ENCODE results near the gene NEDD4.
A peak's percentile ranks its signal among the peaks of the same experiment; 100 is the strongest.

NEDD4 gene

GRCh38 chr15:55791551-55792400 lies 201.6 kb downstream of the NEDD4 start (continued):
- TF ChIP-seq ZNF704 (tag by site-specific recombination; IDR thresholded peaks at IDR 0.05) (no peak), ZNF558 (tag by site-specific recombination; IDR thresholded peaks at IDR 0.05) (no peak), ZFP3 (tag by site-specific recombination; IDR thresholded peaks at IDR 0.05; ENCODE audit: low read depth) (no peak)

GRCh38 chr15:55789066-55789660 lies 204.2 kb downstream of the NEDD4 start:
- H3K4me3 ChIP-seq (ENCODE audit: low read depth, low read length) = no peak overlapping the region
- TF ChIP-seq ZNF580 (tag by site-specific recombination; IDR thresholded peaks at IDR 0.05) (no peak), ZNF654 (tag by site-specific recombination; IDR thresholded peaks at IDR 0.05; ENCODE audit: low read depth) (peak; percentile 19; the same call in 1 of the 2 replicates), CTCF (tag by site-specific recombination; IDR thresholded peaks at IDR 0.05) (0 out of 2 replicates have a peak, but pooled peaks have one; percentile 31), SCRT1 (tag by site-specific recombination; IDR thresholded peaks at IDR 0.05; ENCODE audit: borderline replicate concordance) (no peak), ZNF16 (tag by site-specific recombination; IDR thresholded peaks at IDR 0.05; ENCODE audit: low read depth) (no peak)
- POLR2A ChIA-PET = no interaction called here
- no peaks in the 10 kb centered on the region for H3K9me3 ChIP-seq (ENCODE audit: control insufficient read depth, insufficient read depth, low read depth, low read length)
- no peaks in the 10 kb centered on the region for H3K36me3 ChIP-seq (ENCODE audit: control insufficient read depth in 2 of 2, insufficient read depth in 1 of 2, low read length in 2 of 2)
- H3K4me1 ChIP-seq (ENCODE audit: control insufficient read depth, insufficient read depth, low read length) = peaks cover 9% of the 10 kb centered on the region; the same call in 1 of the 2 replicates
- H3K27ac ChIP-seq (ENCODE audit: extremely low read depth, low read depth, low read length) = no peak overlapping the region
- CTCF ChIA-PET = interaction anchor here (0.6 to 1.9 kb wide), 6 partner anchors 10 to 416 kb away, joined by 3 to 12 read pairs (median 4); no protein-coding TSS in a partner anchor

GRCh38 chr15:55786341-55786740 lies 207.1 kb downstream of the NEDD4 start:
- ChIA-PET POLR2A (no interaction called here), CTCF (interaction anchor here (0.6 to 1.0 kb wide), 4 partner anchors 9 to 91 kb away, joined by 3 read pairs; no protein-coding TSS in a partner anchor)

More at GRCh38 chr15:55786341-55786740, 207.1 kb downstream of the NEDD4 start:
- Histone ChIP-seq H3K4me1 (ENCODE audit: control insufficient read depth, insufficient read depth, low read length) (0 out of 2 replicates have a peak, but pooled peaks cover 3% of the 10 kb centered on the region), H3K27ac (ENCODE audit: extremely low read depth, low read depth, low read length) (no peak overlapping the region), H3K9me3 (ENCODE audit: control insufficient read depth, insufficient read depth, low read depth, low read length) (no peaks in the 10 kb centered on the region), H3K4me3 (ENCODE audit: low read depth, low read length) (no peak overlapping the region), H3K36me3 (ENCODE audit: control insufficient read depth in 2 of 2, insufficient read depth in 1 of 2, low read length in 2 of 2) (no peaks in the 10 kb centered on the region)
- no peak for TF ChIP-seq ZSCAN5A (tag by site-specific recombination; IDR thresholded peaks at IDR 0.05)
- TF ChIP-seq REST (tag by site-specific recombination; IDR thresholded peaks at IDR 0.05) = no peak
- TF ChIP-seq ATF2 (tag by site-specific recombination; IDR thresholded peaks at IDR 0.05; ENCODE audit: low read depth) = no peak
- no peak for TF ChIP-seq ZNF623 (tag by site-specific recombination; IDR thresholded peaks at IDR 0.05)
- no peak for TF ChIP-seq ZNF785 (tag by site-specific recombination; IDR thresholded peaks at IDR 0.05)
- no peak for TF ChIP-seq ZXDB (tag by site-specific recombination; IDR thresholded peaks at IDR 0.05)
- no peak for TF ChIP-seq OVOL3 (tag by site-specific recombination; IDR thresholded peaks at IDR 0.05)
- no peak for TF ChIP-seq ZNF211 (tag by site-specific recombination; IDR thresholded peaks at IDR 0.05; ENCODE audit: low read depth)
